Endothelial cell of umbilical vein (primary cell): ENCODE results near the gene C4orf50. TPM values are rescaled to one million over a fixed set of nuclear protein-coding genes. Genes with fewer than 3 reads are reported as not detected.

Source experiments
- BruUV-seq: library from RNA; stranded (reverse); fragments of 400-500 nt; replicated peaks from 2 replicates; lab custom pipeline; 2021; lab: Mats Ljungman, UMichigan
- CTCF ChIA-PET: fragments of 300-600, 350-600 bp; sonication (Branson Sonifier 250); formaldehyde crosslinking; loops from one replicate; lab custom pipeline; 2021; ENCODE audit warnings: antibody characterized with exemption, inconsistent platforms; lab: Charles Lee
- POLR2A ChIA-PET: fragments of 300-600, 350-600 bp; sonication (Branson Sonifier 250); formaldehyde crosslinking; loops from one replicate; lab custom pipeline; 2021; ENCODE audit warnings: antibody characterized with exemption, inconsistent platforms; lab: Charles Lee
- DNase-seq: peaks from one replicate; pipeline ENCODE4 v3.0.0-alpha.2; 2011; ENCODE audit warnings: low read depth, low spot score
- FAIRE-seq: peaks from 2 replicates; lab custom pipeline; 2011; peaks lifted over from hg19 to GRCh38; lab: Jason Lieb, UNC
- H2AFZ ChIP-seq: 2 replicates; pipeline ENCODE4 v1.6.0; 2012; ENCODE audit warnings: low read depth, low read length, control low read depth, inconsistent platforms
- H3K27ac ChIP-seq: 2 replicates; pipeline ENCODE4 v1.5.1; 2011; ENCODE audit warnings: low read depth, mild to moderate bottlenecking, control low read depth, low read length, moderate library complexity; ENCODE audit not compliant: insufficient read depth
- H3K27me3 ChIP-seq, 2 experiments: 2 replicates each; pipeline versions ENCODE4 v1.6.0 to v1.6.1; 2011; ENCODE audit warnings: low read length in 2 of 2, mixed read lengths in 1 of 2; ENCODE audit not compliant: control insufficient read depth in 2 of 2, insufficient read depth in 2 of 2
- H3K36me3 ChIP-seq, 2 experiments: 2 replicates in 1 of 2; 3 replicates in 1 of 2; pipeline ENCODE4 v1.5.1; 2011; ENCODE audit warnings: low read length in 2 of 2, mild to moderate bottlenecking in 1 of 2, moderate library complexity in 1 of 2; ENCODE audit not compliant: control insufficient read depth in 2 of 2, insufficient read depth in 2 of 2; ENCODE audit errors: extremely low read depth in 1 of 2
- H3K4me1 ChIP-seq: 3 replicates; pipeline ENCODE4 v1.5.1; 2011; ENCODE audit warnings: mild to moderate bottlenecking, low read length; ENCODE audit not compliant: control insufficient read depth, insufficient read depth; ENCODE audit errors: extremely low read depth
- H3K4me2 ChIP-seq: 2 replicates; pipeline ENCODE4 v1.6.1; 2011; ENCODE audit warnings: low read length, control low read depth, mixed read lengths; ENCODE audit not compliant: insufficient read depth
- H3K4me3 ChIP-seq, 3 experiments: fragments of 200-600 bp in 1 of 3; sonication (generic), shearing (Covaris generic) in 1 of 3; replicated peaks in 1 of 3; 2 replicates each; pipeline ENCODE4 v1.5.1; 2011 to 2016; ENCODE audit warnings: control low read depth in 3 of 3, low read length in 3 of 3, mild to moderate bottlenecking in 2 of 3, inconsistent platforms in 1 of 3, low read depth in 1 of 3, moderate library complexity in 1 of 3; ENCODE audit not compliant: insufficient read depth in 1 of 3
- H3K79me2 ChIP-seq: 2 replicates; pipeline ENCODE4 v1.6.0; 2012; ENCODE audit warnings: low read length, inconsistent platforms; ENCODE audit not compliant: control insufficient read depth, insufficient read depth
- H3K9ac ChIP-seq: replicated peaks from 2 replicates; pipeline ENCODE3; 2011; ENCODE audit warnings: low read length, control low read depth; ENCODE audit not compliant: insufficient read depth; ENCODE audit errors: extremely low read depth
- H3K9me1 ChIP-seq: replicated peaks from 3 replicates; pipeline ENCODE4 v1.6.0; 2011; ENCODE audit warnings: mild to moderate bottlenecking, low read length; ENCODE audit not compliant: control insufficient read depth, insufficient read depth; ENCODE audit errors: extremely low read depth
- H3K9me3 ChIP-seq: replicated peaks from 2 replicates; pipeline ENCODE4 v1.5.1; 2012; ENCODE audit warnings: low read length, inconsistent platforms; ENCODE audit not compliant: control insufficient read depth, insufficient read depth
- H4K20me1 ChIP-seq: replicated peaks from 2 replicates; pipeline ENCODE3; 2011; ENCODE audit warnings: mild to moderate bottlenecking, low read length; ENCODE audit not compliant: control insufficient read depth, insufficient read depth; ENCODE audit errors: extremely low read depth
- EZH2 ChIP-seq: IDR thresholded peaks from 2 replicates; pipeline ENCODE4 v1.6.1; 2012; ENCODE audit warnings: borderline replicate concordance, low read depth, mild to moderate bottlenecking, moderate library complexity, low read length, inconsistent platforms; ENCODE audit not compliant: severe bottlenecking
- FOS ChIP-seq: IDR thresholded peaks from 2 replicates; pipeline ENCODE4 v1.6.1; 2011; ENCODE audit warnings: mild to moderate bottlenecking, low read length, moderate library complexity, borderline replicate concordance; ENCODE audit not compliant: insufficient read depth
- GATA2 ChIP-seq: IDR thresholded peaks from 2 replicates; pipeline ENCODE4 v1.7.0; 2011; ENCODE audit warnings: low read depth, mild to moderate bottlenecking, moderate library complexity, mixed read lengths, low read length; ENCODE audit not compliant: insufficient read length, insufficient read depth
- JUN ChIP-seq: IDR thresholded peaks from 2 replicates; pipeline ENCODE4 v1.6.1; 2011; ENCODE audit warnings: borderline replicate concordance, low read depth; ENCODE audit not compliant: insufficient read length, insufficient read depth
- MYC ChIP-seq: IDR thresholded peaks from one replicate; pipeline ENCODE4 v1.6.1; 2011; ENCODE audit warnings: mild to moderate bottlenecking, low read depth, low read length
- POLR2A ChIP-seq: IDR thresholded peaks from 2 replicates; pipeline ENCODE4 v1.6.1; 2012; ENCODE audit warnings: low read depth, mild to moderate bottlenecking, control low read depth, low read length
- POLR2AphosphoS5 ChIP-seq: IDR thresholded peaks from 2 replicates; pipeline ENCODE4 v1.6.1; 2012; ENCODE audit warnings: low read depth, mild to moderate bottlenecking, control low read depth, low read length, moderate library complexity; ENCODE audit not compliant: insufficient read depth
- dilution Hi-C: fragments of 300-500 bp; cut with MboI; formaldehyde crosslinking; loops from one replicate; pipeline ENCODE4 v1.15.0; 2019; ENCODE audit warnings: low sequenced_read_pairs; ENCODE audit not compliant: extremely low pct_ligation_motif_present
- intact Hi-C: fragments of 100-400 bp; cut with micrococcal nuclease; formaldehyde crosslinking; loops from one replicate; pipeline ENCODE4 v1.10.0; 2022
- polyA plus RNA-seq, 4 experiments: library from polyadenylated mRNA; depleted of rRNA in 3 of 4; stranded (reverse) in 3 of 4; unstranded in 1 of 4; fragments of >200 nt; gene quantifications; 2 replicates each; pipeline versions ENCODE4 v1.2.1 to v1.2.3, GENCODE V29; 2011 to 2012; ENCODE audit warnings: missing spikeins in 1 of 4
- total RNA-seq: library from RNA; stranded (reverse); gene quantifications from 2 replicates; pipeline ENCODE4 v1.2.3, GENCODE V29; 2021
- TF ChIP-seq, protein P1 (sequence below), 2 donors: IDR thresholded peaks; 1 replicate in 1 of 2; 2 replicates in 1 of 2; pipeline ENCODE4 v1.5.1; 2011; ENCODE audit warnings: low read length in 2 of 2, mild to moderate bottlenecking in 2 of 2, moderate library complexity in 2 of 2, control low read depth in 1 of 2, inconsistent platforms in 1 of 2, low read depth in 1 of 2; ENCODE audit not compliant: insufficient read depth in 1 of 2; ENCODE audit errors: extremely low read depth in 1 of 2
- TF ChIP-seq, protein P2 (sequence below): IDR thresholded peaks from 2 replicates; pipeline ENCODE4 v1.6.1; 2011; ENCODE audit not compliant: insufficient read depth, insufficient read length

The C4orf50 gene
- total and polyA plus RNA-seq, 2 donors (not counting 3 experiments of a cell fraction or from before 2014, with no cell fraction given), result not detected

DNA sequence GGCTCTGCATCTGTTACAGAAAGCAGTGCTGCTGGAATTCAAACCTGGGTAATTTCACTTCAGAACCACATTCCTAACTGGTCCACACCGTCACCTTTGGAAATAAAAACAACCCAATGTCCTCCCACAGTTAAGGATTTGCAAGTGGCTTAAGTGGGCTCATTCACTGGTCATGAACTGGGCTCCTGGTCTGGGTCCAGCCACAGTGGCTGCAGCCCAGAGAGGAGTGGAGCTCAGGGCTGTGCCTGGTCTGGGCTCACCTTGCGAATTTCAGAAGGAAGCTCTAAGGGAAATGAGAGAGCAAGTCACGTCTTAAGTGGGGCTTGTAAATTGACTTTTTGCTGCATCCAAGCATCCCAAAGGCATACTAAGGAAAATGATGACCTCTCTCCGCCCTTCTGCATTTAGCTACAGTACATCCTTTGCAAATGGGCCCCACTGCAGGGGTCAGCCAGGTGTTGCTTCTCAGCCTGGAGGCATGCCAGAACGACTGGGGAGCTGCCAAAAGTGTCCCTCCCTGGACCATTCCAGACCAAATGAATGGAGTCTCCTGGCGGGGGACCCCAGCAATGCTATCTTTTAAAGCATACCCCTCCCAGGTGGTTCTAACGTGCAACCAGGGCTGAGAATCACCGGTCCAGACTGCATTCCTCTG is 99.8 kb downstream of the C4orf50 start:
- TF ChIP-seq, protein P1, sequence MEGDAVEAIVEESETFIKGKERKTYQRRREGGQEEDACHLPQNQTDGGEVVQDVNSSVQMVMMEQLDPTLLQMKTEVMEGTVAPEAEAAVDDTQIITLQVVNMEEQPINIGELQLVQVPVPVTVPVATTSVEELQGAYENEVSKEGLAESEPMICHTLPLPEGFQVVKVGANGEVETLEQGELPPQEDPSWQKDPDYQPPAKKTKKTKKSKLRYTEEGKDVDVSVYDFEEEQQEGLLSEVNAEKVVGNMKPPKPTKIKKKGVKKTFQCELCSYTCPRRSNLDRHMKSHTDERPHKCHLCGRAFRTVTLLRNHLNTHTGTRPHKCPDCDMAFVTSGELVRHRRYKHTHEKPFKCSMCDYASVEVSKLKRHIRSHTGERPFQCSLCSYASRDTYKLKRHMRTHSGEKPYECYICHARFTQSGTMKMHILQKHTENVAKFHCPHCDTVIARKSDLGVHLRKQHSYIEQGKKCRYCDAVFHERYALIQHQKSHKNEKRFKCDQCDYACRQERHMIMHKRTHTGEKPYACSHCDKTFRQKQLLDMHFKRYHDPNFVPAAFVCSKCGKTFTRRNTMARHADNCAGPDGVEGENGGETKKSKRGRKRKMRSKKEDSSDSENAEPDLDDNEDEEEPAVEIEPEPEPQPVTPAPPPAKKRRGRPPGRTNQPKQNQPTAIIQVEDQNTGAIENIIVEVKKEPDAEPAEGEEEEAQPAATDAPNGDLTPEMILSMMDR (IDR thresholded peaks at IDR 0.05; ENCODE audit: extremely low read depth in 1 of 2, insufficient read depth in 1 of 2, low read depth in 1 of 2, low read length in 2 of 2), result no peak
- no peak for TF ChIP-seq POLR2A
- TF ChIP-seq EZH2, result no peak
- no peak for TF ChIP-seq JUN
- TF ChIP-seq FOS, result no peak
- no peak for TF ChIP-seq POLR2AphosphoS5
- TF ChIP-seq, protein P2, sequence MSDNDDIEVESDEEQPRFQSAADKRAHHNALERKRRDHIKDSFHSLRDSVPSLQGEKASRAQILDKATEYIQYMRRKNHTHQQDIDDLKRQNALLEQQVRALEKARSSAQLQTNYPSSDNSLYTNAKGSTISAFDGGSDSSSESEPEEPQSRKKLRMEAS, result no peak
- no peak for TF ChIP-seq GATA2
- TF ChIP-seq MYC, result no peak
- no peak for DNase-seq
- Histone ChIP-seq H3K4me2 (no peak overlapping the region), H3K27ac (no peak overlapping the region), H3K4me3 (no peak overlapping the region), H3K4me1 (no peaks in the 10 kb centered on the region), H4K20me1 (no peaks in the 10 kb centered on the region), H2AFZ (no peak overlapping the region), H3K27me3 (no peaks in the 10 kb centered on the region), H3K36me3 (no peaks in the 10 kb centered on the region), H3K9me1 (no peaks in the 10 kb centered on the region), H3K9me3 (no peaks in the 10 kb centered on the region), H3K79me2 (no peaks in the 10 kb centered on the region), H3K9ac (no peak overlapping the region)
- dilution Hi-C loops (no loop called here), intact Hi-C loops (no loop called here)
- POLR2A ChIA-PET, result no interaction called here
- FAIRE-seq, result no peak
- CTCF ChIA-PET, result interaction anchor here (0.6 kb wide), 1 partner anchor 95 kb away, joined by 4 read pairs; no protein-coding TSS in a partner anchor
- BruUV-seq, result no TSS peak
